Transverse colon (tissue), 4 donors: ENCODE results near the gene TSPAN17.

Experiments
- CTCF ChIP-seq, 5 experiments: fragments of 200-600 bp in 3 of 5; fragments of 450-650 bp in 2 of 5; sonication (generic) in 3 of 5; IDR thresholded peaks; 1 replicate in 2 of 5; 2 replicates in 3 of 5; pipeline ENCODE4 v1.5.1; 2016 to 2017; ENCODE audit warnings: antibody characterized with exemption in 5 of 5, inconsistent platforms in 3 of 5, mild to moderate bottlenecking in 2 of 5, moderate library complexity in 1 of 5
- POLR2A ChIP-seq: fragments of 450-650 bp; IDR thresholded peaks from one replicate; pipeline ENCODE4 v1.6.1; 2016; ENCODE audit warnings: antibody characterized with exemption, mild to moderate bottlenecking, moderate library complexity
- POLR2AphosphoS5 ChIP-seq, 3 donors: sonication (generic); formaldehyde crosslinking; IDR thresholded peaks; one replicate each; pipeline ENCODE4 v1.6.1; 2016; ENCODE audit warnings: antibody characterized with exemption in 3 of 3

DNA sequence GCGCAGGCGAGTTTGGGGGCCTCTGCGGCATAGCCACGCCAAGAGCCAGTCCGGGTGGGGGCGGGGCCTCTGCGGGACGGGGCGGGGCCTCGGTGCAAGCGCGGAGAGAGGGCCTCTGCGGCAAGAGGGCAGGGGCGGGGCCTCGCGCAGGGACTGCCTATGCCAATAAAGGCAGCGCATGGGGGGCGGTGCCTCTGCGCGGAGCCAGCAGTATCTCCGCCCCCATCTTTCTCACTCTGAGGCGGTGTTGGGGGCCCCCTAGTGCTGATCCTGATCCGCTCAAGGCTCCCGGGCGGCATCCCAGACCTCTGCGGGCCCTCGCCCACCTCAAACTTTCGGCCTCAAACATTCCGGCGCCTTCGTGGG, 28.1 kb upstream of the TSPAN17 start:
- no peak for TF ChIP-seq POLR2A
- peak in 1 of 5 experiments; percentile 8 for TF ChIP-seq CTCF (IDR thresholded peaks at IDR 0.05)
- no peak for TF ChIP-seq POLR2AphosphoS5 (IDR thresholded peaks at IDR 0.05)
